GM12878 (cell line): ENCODE data around the gene TMEM255B. TPM values are rescaled to one million over a fixed set of nuclear protein-coding genes. Genes with fewer than 3 reads are reported as not detected.

ENCODE experiments used
- ATAC-seq: fragments of 200-7000 bp; cut with Tn5 transposase; 3 replicates; pipeline ENCODE4 v1.9.1; 2020; ENCODE audit warnings: mild to moderate bottlenecking, moderate library complexity
- BruUV-seq: library from RNA; stranded (reverse); fragments of 400-500 nt; replicated peaks from 2 replicates; lab custom pipeline; 2021; lab: Mats Ljungman, UMichigan
- CTCF ChIA-PET: fragments of 300-600 bp; sonication (Branson Sonifier 250); formaldehyde crosslinking; extraction: SDS; loops from one replicate; lab custom pipeline; 2021; ENCODE audit warnings: inconsistent platforms; lab: Yijun Ruan, JAX
- POLR2A ChIA-PET: fragments of 350-600 bp; formaldehyde crosslinking; extraction: SDS; loops from one replicate; lab custom pipeline; 2021; ENCODE audit warnings: inconsistent platforms; lab: Charles Lee
- RAD21 ChIA-PET: fragments of 300-600 bp; sonication (Branson Sonifier 250); formaldehyde crosslinking; loops from one replicate; lab custom pipeline; 2023; ENCODE audit warnings: antibody characterized with exemption; ENCODE audit not compliant: unreplicated experiment; lab: Charles Lee
- SMC1A ChIA-PET: fragments of 300-600 bp; sonication (Branson Sonifier 250); formaldehyde crosslinking; loops from one replicate; lab custom pipeline; 2023; ENCODE audit not compliant: unreplicated experiment, uncharacterized antibody; lab: Charles Lee
- DNase-seq: peaks from one replicate; pipeline ENCODE4 v3.0.0-alpha.2; 2011; ENCODE audit warnings: low read depth, low spot score
- FAIRE-seq: peaks from 3 replicates; lab custom pipeline; 2011; peaks lifted over from hg19 to GRCh38; lab: Jason Lieb, UNC
- H2AFZ ChIP-seq: 2 replicates; pipeline ENCODE4 v1.6.0; 2011; ENCODE audit warnings: low read depth, low read length, control low read depth; ENCODE audit not compliant: control insufficient read depth
- H3K27ac ChIP-seq: 2 replicates; pipeline ENCODE4 v1.5.1; 2011; ENCODE audit warnings: control low read depth; ENCODE audit not compliant: control insufficient read depth, insufficient read depth
- H3K27me3 ChIP-seq, 2 experiments: replicated peaks in 1 of 2; 2 replicates each; pipeline versions ENCODE4 v1.6.0 to v1.6.1; 2011; ENCODE audit warnings: low read length in 1 of 2; ENCODE audit not compliant: control insufficient read depth in 2 of 2, insufficient read depth in 2 of 2
- H3K36me3 ChIP-seq, 2 experiments: 2 replicates each; pipeline ENCODE4 v1.5.1; 2011; ENCODE audit warnings: low read length in 1 of 2; ENCODE audit not compliant: control insufficient read depth in 2 of 2, insufficient read depth in 2 of 2
- H3K4me1 ChIP-seq: 2 replicates; pipeline ENCODE4 v1.6.1; 2011; ENCODE audit warnings: mild to moderate bottlenecking, low read length, moderate library complexity, mixed read lengths; ENCODE audit not compliant: control insufficient read depth, insufficient read depth
- H3K4me2 ChIP-seq: 2 replicates; pipeline ENCODE4 v1.6.0; 2011; ENCODE audit warnings: control low read depth; ENCODE audit not compliant: control insufficient read depth, insufficient read depth
- H3K4me3 ChIP-seq: fragments of 200-600 bp; sonication (generic); 2 replicates; pipeline ENCODE4 v1.5.1; 2016
- H3K79me2 ChIP-seq: 2 replicates; pipeline ENCODE4 v1.6.0; 2011; ENCODE audit warnings: low read length; ENCODE audit not compliant: control insufficient read depth, insufficient read depth
- H3K9ac ChIP-seq: 2 replicates; pipeline ENCODE4 v1.8.0; 2011; ENCODE audit warnings: low read length, control low read depth, mixed read lengths; ENCODE audit not compliant: control insufficient read depth, insufficient read depth
- H3K9me3 ChIP-seq: replicated peaks from 3 replicates; pipeline ENCODE4 v1.5.1; 2011; ENCODE audit warnings: mild to moderate bottlenecking, low read length; ENCODE audit not compliant: control insufficient read depth, insufficient read depth
- H4K20me1 ChIP-seq: 2 replicates; pipeline ENCODE4 v1.6.0; 2011; ENCODE audit not compliant: control insufficient read depth, insufficient read depth
- ATF3 ChIP-seq: IDR thresholded peaks from 2 replicates; pipeline ENCODE4 v1.6.1; 2011; ENCODE audit warnings: low read depth, mild to moderate bottlenecking, low read length, moderate library complexity, borderline replicate concordance; ENCODE audit errors: extremely low read depth
- BACH1 ChIP-seq: fragments of 450-650 bp; IDR thresholded peaks from 2 replicates; pipeline ENCODE4 v1.6.1; 2017; ENCODE audit warnings: mild to moderate bottlenecking, borderline replicate concordance
- BHLHE40 ChIP-seq, 2 experiments: fragments of 450-650 bp in 1 of 2; IDR thresholded peaks; 2 replicates each; pipeline ENCODE4 v1.6.1; 2011 to 2017; ENCODE audit warnings: low read depth in 2 of 2, borderline replicate concordance in 1 of 2, improper control_type of control experiment in 1 of 2, low read length in 1 of 2, mild to moderate bottlenecking in 1 of 2
- BRCA1 ChIP-seq: IDR thresholded peaks from 2 replicates; pipeline ENCODE4 v1.6.1; 2011; ENCODE audit warnings: low read depth, low read length, improper control_type of control experiment
- CBX5 ChIP-seq: sonication (generic); IDR thresholded peaks from 2 replicates; pipeline ENCODE4 v1.6.1; 2016; ENCODE audit warnings: low read depth, moderate library complexity, mild to moderate bottlenecking, inconsistent platforms
- CEBPB ChIP-seq, 2 experiments: fragments of 150-350 bp in 1 of 2; IDR thresholded peaks; 2 replicates each; pipeline ENCODE4 v1.6.1; 2012 to 2014; ENCODE audit warnings: low read depth in 2 of 2, low read length in 2 of 2, borderline replicate concordance in 1 of 2, inconsistent platforms in 1 of 2
- CREM ChIP-seq: IDR thresholded peaks from 2 replicates; pipeline ENCODE4 v1.6.1; 2014; ENCODE audit warnings: antibody characterized with exemption, low read depth
- E2F8 ChIP-seq: fragments of 450-650 bp; IDR thresholded peaks from 2 replicates; pipeline ENCODE4 v1.6.1; 2018; ENCODE audit warnings: mild to moderate bottlenecking, low read depth, moderate library complexity; ENCODE audit not compliant: partially characterized antibody
- E4F1 ChIP-seq: fragments of 450-650 bp; IDR thresholded peaks from 2 replicates; pipeline ENCODE4 v1.6.1; 2018; ENCODE audit warnings: borderline replicate concordance, mild to moderate bottlenecking; ENCODE audit not compliant: partially characterized antibody
- IRF5 ChIP-seq: fragments of 450-650 bp; IDR thresholded peaks from 2 replicates; pipeline ENCODE4 v1.6.1; 2017; ENCODE audit warnings: borderline replicate concordance
- RELB ChIP-seq: fragments of 450-650 bp; IDR thresholded peaks from 2 replicates; pipeline ENCODE4 v1.6.1; 2017; ENCODE audit warnings: low read depth, mild to moderate bottlenecking, moderate library complexity
- YY1 ChIP-seq: IDR thresholded peaks from 2 replicates; pipeline ENCODE4 v1.6.1; 2011; ENCODE audit warnings: low read depth, mild to moderate bottlenecking, low read length
- ZNF622 ChIP-seq: fragments of 450-650 bp; IDR thresholded peaks from 2 replicates; pipeline ENCODE4 v1.6.1; 2017; ENCODE audit warnings: mild to moderate bottlenecking, inconsistent platforms
- WGBS: methylation state at CpG from one replicate; pipeline ENCODE4 v1.1.6; 2016; ENCODE audit warnings: low lambda C conversion rate; ENCODE audit not compliant: insufficient replicate concordance, insufficient coverage; ENCODE audit errors: missing lambda C conversion rate; 5-methylcytosine and 5-hydroxymethylcytosine counted together
- in situ Hi-C: fragments of 300-500 bp; cut with MboI; formaldehyde crosslinking; loops from 9 replicates; pipeline ENCODE4 v1.14.3; 2018; ENCODE audit warnings: mixed read lengths
- intact Hi-C: fragments of 100-400 bp; cut with micrococcal nuclease; formaldehyde crosslinking; loops from one replicate; pipeline ENCODE4 v1.14.2; 2022; ENCODE audit not compliant: unreplicated experiment
- polyA plus RNA-seq, 11 experiments: library from polyadenylated mRNA; depleted of rRNA in 4 of 11; unstranded in 6 of 11; stranded (reverse) in 5 of 11; fragments of >200 nt; fragmentation: Nextera tagmentation in 4 of 11; fragmentation: Illumina TruSeq in 1 of 11; extraction: Ambion mirVana in 4 of 11; extraction: Trizol in 1 of 11; gene quantifications; 1 replicate in 1 of 11; 2 replicates in 10 of 11; pipeline versions ENCODE4 v1.2.1 to v1.2.3, GENCODE V29; 2011 to 2016; ENCODE audit warnings: inconsistent platforms in 2 of 11, missing spikeins in 2 of 11, low read depth in 1 of 11
- total RNA-seq, 4 experiments: library from RNA; depleted of rRNA in 3 of 4; stranded (reverse); fragments of >200 nt in 3 of 4; fragmentation: Illumina TruSeq in 1 of 4; extraction: Trizol in 1 of 4; gene quantifications; 2 replicates each; pipeline versions ENCODE4 v1.2.1 to v1.2.3, GENCODE V29; 2013 to 2021

TMEM255B gene
- total and polyA plus RNA-seq, 10 of the 15 experiments (the other 5 are each of a cell fraction or from before 2014, with no cell fraction given) = 0.04 to 0.62 (median 0.13) TPM; not detected in 3

GRCh38 chr13:113786262-113786841, 27.3 kb downstream of the TMEM255B start (continued):
- TF ChIP-seq CEBPB (IDR thresholded peaks at IDR 0.05; ENCODE audit: borderline replicate concordance in 1 of 2, low read depth in 2 of 2, low read length in 2 of 2) (no peak), CBX5 (no peak), E2F8 (no peak), RELB (no peak)

- Histone ChIP-seq H3K4me1 (no peaks in the 10 kb centered on the region), H3K79me2 (no peaks in the 10 kb centered on the region), H3K4me2 (no peak overlapping the region), H4K20me1 (no peaks in the 10 kb centered on the region), H3K27ac (no peak overlapping the region), H3K9me3 (no peaks in the 10 kb centered on the region), H2AFZ (no peak overlapping the region), H3K36me3 (no peaks in the 10 kb centered on the region), H3K27me3 (no peaks in the 10 kb centered on the region; a peak in 1 of 4 replicates), H3K4me3 (no peak overlapping the region), H3K9ac (no peak overlapping the region)
- no TSS peak for BruUV-seq
- in situ Hi-C loops = no loop called here
- ChIA-PET CTCF (no interaction called here), RAD21 (no interaction called here), SMC1A (no interaction called here), POLR2A (no interaction called here)
- intact Hi-C loops = no loop called here
- no peak for DNase-seq
- no peak for FAIRE-seq
- ATAC-seq = no peak
- WGBS = 44% methylated on average over 9 of the region's 12 CpGs
- TF ChIP-seq CREM (no peak), IRF5 (no peak), E4F1 (no peak), YY1 (no peak), BACH1 (no peak), BRCA1 (no peak), CBX5 (no peak), ATF3 (no peak), BHLHE40 (IDR thresholded peaks at IDR 0.05; ENCODE audit: borderline replicate concordance in 1 of 2, low read depth in 2 of 2, low read length in 1 of 2) (no peak), ZNF622 (no peak)
Observed at GRCh38 chr13:113787694-113788093, 28.7 kb downstream of the TMEM255B start.
